Vagina (tissue), 2 donors: ENCODE data around the gene PCSK6. TPM values are rescaled to one million over a fixed set of nuclear protein-coding genes. Genes with fewer than 3 reads are reported as not detected.

ENCODE experiments used
- DNase-seq, 2 donors: peaks; one replicate each; pipeline ENCODE4 v3.0.0-alpha.2; 2017; ENCODE audit errors: extremely low spot score in 2 of 2
- H3K27ac ChIP-seq: fragments of 200-600 bp; sonication (generic); one replicate; pipeline ENCODE4 v1.5.1; 2019
- H3K27me3 ChIP-seq: fragments of 200-600 bp; sonication (generic); one replicate; pipeline ENCODE4 v1.5.1; 2019
- H3K36me3 ChIP-seq, 2 donors: fragments of 200-600 bp; sonication (generic); one replicate each; pipeline ENCODE4 v1.5.1; 2017 to 2019
- H3K4me1 ChIP-seq: fragments of 200-600 bp; sonication (generic); one replicate; pipeline ENCODE4 v1.5.1; 2019
- H3K4me3 ChIP-seq, 2 donors: fragments of 200-600 bp; sonication (generic); 1 replicate in 1 of 2; 2 replicates in 1 of 2; pipeline ENCODE4 v1.5.1; 2016 to 2019
- H3K9me3 ChIP-seq: fragments of 200-600 bp; sonication (generic); one replicate; pipeline ENCODE4 v1.5.1; 2019
- POLR2A ChIP-seq, 2 donors: fragments of 450-650 bp; IDR thresholded peaks; one replicate each; pipeline ENCODE4 v1.6.1; 2017; ENCODE audit warnings: antibody characterized with exemption in 2 of 2, mild to moderate bottlenecking in 2 of 2, moderate library complexity in 2 of 2
- POLR2AphosphoS5 ChIP-seq, 2 donors: sonication (generic); formaldehyde crosslinking; IDR thresholded peaks; one replicate each; pipeline ENCODE4 v1.9.0; 2017; ENCODE audit warnings: antibody characterized with exemption in 2 of 2, mild to moderate bottlenecking in 2 of 2, low read depth in 1 of 2; ENCODE audit not compliant: insufficient read depth in 1 of 2
- intact Hi-C: fragments of 100-400 bp; cut with DNase I; formaldehyde crosslinking; loops from one replicate; pipeline ENCODE4 v1.15.1; 2023
- total RNA-seq: library from RNA; depleted of rRNA; stranded (reverse); fragments of >200 nt; gene quantifications from one replicate; pipeline ENCODE4 v1.2.3, GENCODE V29; 2016
- TF ChIP-seq, protein P1 (sequence below), 3 experiments: fragments of 450-650 bp in 2 of 3; fragments of 200-600 bp in 1 of 3; sonication (generic) in 1 of 3; IDR thresholded peaks; one replicate each; pipeline ENCODE4 v1.5.1; 2017 to 2019; ENCODE audit warnings: antibody characterized with exemption in 3 of 3, mild to moderate bottlenecking in 2 of 3, moderate library complexity in 2 of 3

The PCSK6 gene
- total RNA-seq, 1 donor from 2014 or later = 7.4 TPM

DNA sequence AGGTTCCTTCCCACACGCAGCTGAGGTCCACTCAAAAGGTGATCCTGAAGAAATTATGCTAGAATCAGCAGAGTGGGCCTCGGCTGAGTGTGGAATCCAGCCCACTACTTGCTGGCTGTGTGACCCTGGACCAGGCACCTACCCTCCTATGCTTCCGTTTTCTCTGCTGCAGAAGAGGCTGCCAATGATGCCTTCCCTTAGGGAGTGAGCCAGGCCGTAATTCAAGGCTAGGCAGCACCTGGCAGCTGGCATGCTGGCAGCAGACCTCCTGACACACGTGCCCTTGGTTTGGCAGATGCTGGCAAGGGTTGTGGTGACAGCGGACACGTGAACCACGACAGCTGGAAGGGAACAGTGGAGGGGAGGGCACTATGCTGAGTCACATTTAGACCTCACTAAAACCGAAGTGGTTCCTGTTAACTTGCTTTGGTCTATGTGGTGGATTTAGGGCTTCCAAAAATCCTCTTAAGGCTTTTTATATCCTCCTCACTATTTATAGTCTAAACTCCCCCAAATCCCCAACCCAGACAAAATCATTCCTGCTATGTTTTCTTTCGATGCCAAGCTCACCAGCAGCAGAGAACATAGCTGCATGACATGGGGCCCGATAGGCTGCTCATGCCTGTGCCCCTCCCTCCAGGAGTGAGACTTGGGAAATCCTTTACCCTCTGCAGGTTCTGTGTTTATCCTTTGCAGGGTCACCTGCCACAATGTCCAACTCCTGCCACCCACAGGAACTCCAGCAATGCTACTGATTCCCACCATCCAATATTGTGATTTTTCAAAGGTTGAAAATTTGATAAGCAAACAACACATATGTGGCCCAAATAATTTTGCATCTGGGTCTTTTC, 10.6 kb upstream of the PCSK6 start:
- TF ChIP-seq POLR2AphosphoS5 (IDR thresholded peaks at IDR 0.05; ENCODE audit: insufficient read depth in 1 of 2, low read depth in 1 of 2) = peak; percentile 9 to 43
- TF ChIP-seq, protein P1, sequence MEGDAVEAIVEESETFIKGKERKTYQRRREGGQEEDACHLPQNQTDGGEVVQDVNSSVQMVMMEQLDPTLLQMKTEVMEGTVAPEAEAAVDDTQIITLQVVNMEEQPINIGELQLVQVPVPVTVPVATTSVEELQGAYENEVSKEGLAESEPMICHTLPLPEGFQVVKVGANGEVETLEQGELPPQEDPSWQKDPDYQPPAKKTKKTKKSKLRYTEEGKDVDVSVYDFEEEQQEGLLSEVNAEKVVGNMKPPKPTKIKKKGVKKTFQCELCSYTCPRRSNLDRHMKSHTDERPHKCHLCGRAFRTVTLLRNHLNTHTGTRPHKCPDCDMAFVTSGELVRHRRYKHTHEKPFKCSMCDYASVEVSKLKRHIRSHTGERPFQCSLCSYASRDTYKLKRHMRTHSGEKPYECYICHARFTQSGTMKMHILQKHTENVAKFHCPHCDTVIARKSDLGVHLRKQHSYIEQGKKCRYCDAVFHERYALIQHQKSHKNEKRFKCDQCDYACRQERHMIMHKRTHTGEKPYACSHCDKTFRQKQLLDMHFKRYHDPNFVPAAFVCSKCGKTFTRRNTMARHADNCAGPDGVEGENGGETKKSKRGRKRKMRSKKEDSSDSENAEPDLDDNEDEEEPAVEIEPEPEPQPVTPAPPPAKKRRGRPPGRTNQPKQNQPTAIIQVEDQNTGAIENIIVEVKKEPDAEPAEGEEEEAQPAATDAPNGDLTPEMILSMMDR (IDR thresholded peaks at IDR 0.05) = no peak
- Histone ChIP-seq H3K36me3 (no peaks in the 10 kb centered on the region), H3K9me3 (no peaks in the 10 kb centered on the region), H3K4me1 (peaks cover 29% of the 10 kb centered on the region), H3K27ac (no peak overlapping the region), H3K4me3 (no peak overlapping the region), H3K27me3 (no peaks in the 10 kb centered on the region)
- intact Hi-C loops = no loop called here
- DNase-seq = peak in 1 of 2 donors; percentile 77

DNA sequence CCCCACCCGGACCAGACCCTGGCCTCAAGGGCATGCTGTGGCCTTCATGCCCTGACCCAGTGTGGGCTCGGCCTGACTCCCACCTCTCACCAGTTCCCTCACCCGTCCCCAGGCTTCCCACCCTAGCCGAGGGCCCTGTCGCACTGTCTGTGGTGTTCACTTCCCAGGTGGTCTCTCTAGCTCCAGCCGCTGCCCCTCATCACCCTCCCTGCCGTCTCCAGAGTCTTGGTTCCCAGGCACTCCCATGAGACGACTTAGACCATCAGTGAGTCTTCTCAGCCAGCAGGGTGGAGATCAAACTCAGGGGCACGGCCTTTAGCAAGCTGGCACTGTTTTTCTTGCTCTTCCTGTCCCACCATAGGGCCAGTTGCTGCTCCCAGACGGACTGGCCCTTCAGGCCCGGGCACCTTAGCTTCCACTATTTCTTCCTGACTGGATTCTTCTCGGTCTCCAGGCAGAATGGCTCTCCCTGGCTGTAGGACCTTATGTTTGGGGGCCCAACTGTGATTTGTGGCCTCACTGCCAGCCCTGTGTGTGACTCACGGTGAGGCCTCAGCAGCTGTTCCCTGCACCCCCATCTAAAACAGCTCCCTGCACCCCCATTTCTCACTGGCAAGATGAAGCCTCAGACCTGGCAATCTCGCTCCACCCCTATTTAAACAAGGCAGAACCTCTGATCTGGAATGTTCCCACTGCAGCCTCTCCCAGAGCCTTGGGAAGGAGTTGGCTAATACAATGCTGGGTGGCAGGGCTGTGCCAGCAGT, 9.4 kb upstream of the PCSK6 start:
- no peaks in the 10 kb centered on the region for H3K36me3 ChIP-seq
- no peaks in the 10 kb centered on the region for H3K27me3 ChIP-seq
- no peak overlapping the region for H3K4me3 ChIP-seq
- no peaks in the 10 kb centered on the region for H3K9me3 ChIP-seq
- TF ChIP-seq, protein P1 (IDR thresholded peaks at IDR 0.05) = no peak
- TF ChIP-seq POLR2A (IDR thresholded peaks at IDR 0.05) (no peak), POLR2AphosphoS5 (IDR thresholded peaks at IDR 0.05; ENCODE audit: insufficient read depth in 1 of 2, low read depth in 1 of 2) (peak in 1 of 2 donors; percentile 49)
- no peak overlapping the region for H3K27ac ChIP-seq
- intact Hi-C loops = no loop called here
- peak in 1 of 2 donors; percentile 65 for DNase-seq
- peaks cover 29% of the 10 kb centered on the region for H3K4me1 ChIP-seq

DNA sequence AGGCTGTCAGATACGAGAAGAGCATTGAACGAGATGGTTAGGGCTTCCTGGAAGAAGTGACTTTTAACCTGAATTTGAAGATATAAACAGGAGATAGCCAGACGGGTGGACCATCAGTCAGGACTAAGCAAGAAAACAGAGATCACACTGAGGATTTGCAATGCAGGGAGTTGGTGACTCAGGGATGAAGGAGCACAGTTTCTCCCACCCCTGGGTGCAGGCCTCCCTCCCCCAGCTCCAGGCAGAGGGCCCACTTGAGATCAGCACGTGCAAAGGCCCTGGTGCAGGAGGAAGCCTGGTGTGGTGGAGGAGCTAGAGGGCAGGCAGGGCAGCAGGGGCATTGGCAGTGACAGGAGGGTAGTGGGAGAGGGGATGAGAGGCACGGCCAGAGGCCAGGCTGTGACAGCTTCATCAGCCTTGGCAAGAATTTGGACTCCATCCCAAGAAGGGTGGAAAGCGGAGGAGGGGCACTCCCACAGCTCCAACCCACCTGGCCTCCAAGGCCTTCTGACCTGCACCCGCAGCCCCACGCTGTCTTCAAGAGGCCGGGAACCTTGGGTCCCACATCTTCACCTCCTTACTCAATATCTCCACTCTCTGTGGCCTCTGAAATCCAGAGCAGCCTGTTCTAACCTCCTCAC, 8.7 kb upstream of the PCSK6 start:
- Histone ChIP-seq H3K36me3 (no peaks in the 10 kb centered on the region), H3K4me3 (no peak overlapping the region), H3K4me1 (peaks cover 29% of the 10 kb centered on the region), H3K9me3 (no peaks in the 10 kb centered on the region), H3K27me3 (no peaks in the 10 kb centered on the region), H3K27ac (no peak overlapping the region)
- intact Hi-C loops = no loop called here
- TF ChIP-seq POLR2AphosphoS5 (IDR thresholded peaks at IDR 0.05; ENCODE audit: insufficient read depth in 1 of 2, low read depth in 1 of 2) (no peak), POLR2A (IDR thresholded peaks at IDR 0.05) (no peak)
- TF ChIP-seq, protein P1 (IDR thresholded peaks at IDR 0.05) = no peak
- DNase-seq = no peak

DNA sequence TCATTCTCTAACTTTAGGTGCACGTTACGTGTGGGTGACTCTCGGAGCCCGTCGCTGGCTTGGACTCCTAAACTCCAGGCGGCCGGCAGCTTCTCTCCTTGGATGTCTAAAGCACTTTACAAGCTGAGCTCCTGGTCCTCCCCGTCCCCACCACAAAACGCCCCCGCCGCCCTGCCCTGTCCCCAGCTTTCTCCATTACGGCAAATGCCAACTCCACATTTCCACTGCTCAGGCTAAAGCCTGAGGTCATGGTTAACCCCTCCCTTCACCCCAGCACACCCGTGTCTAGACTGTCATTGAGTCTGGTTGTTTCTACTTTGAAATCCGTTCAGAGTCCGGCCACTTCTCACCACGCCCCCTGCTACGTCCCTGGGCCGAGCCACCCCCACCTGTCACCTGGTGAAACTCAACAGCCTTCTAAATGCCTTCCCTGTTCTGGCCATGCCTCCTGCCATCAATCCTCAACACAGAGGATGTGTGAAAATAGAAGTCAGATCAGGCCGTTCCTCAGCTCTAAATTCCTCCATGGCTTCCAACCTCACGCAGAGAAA, 8.1 kb upstream of the PCSK6 start:
- H3K36me3 ChIP-seq = no peaks in the 10 kb centered on the region
- no peaks in the 10 kb centered on the region for H3K27me3 ChIP-seq
- no peak overlapping the region for H3K27ac ChIP-seq
- intact Hi-C loops = no loop called here
- no peak overlapping the region for H3K4me3 ChIP-seq
- peaks cover 29% of the 10 kb centered on the region for H3K4me1 ChIP-seq
- no peak for TF ChIP-seq POLR2AphosphoS5 (IDR thresholded peaks at IDR 0.05; ENCODE audit: insufficient read depth in 1 of 2, low read depth in 1 of 2)
- TF ChIP-seq POLR2A (IDR thresholded peaks at IDR 0.05) = no peak
- TF ChIP-seq, protein P1 (IDR thresholded peaks at IDR 0.05) = no peak
- no peaks in the 10 kb centered on the region for H3K9me3 ChIP-seq
- peak in 1 of 2 donors; percentile 42 for DNase-seq
